Ovary (tissue), 3 donors: ENCODE results near the gene NWD2.

Experiments
- CTCF ChIP-seq, 3 donors: fragments of 450-650 bp in 2 of 3; fragments of 200-600 bp in 1 of 3; IDR thresholded peaks; one replicate each; pipeline versions ENCODE4 v1.5.1 to v1.8.0; 2016 to 2022; ENCODE audit warnings: antibody characterized with exemption in 3 of 3, mild to moderate bottlenecking in 1 of 3
- POLR2A ChIP-seq: fragments of 450-650 bp; IDR thresholded peaks from one replicate; pipeline ENCODE4 v1.6.1; 2017; ENCODE audit warnings: antibody characterized with exemption, mild to moderate bottlenecking, moderate library complexity
- donor health status: DM: no; HTN: no; CAD: no.

- TF ChIP-seq CTCF (IDR thresholded peaks at IDR 0.05), result no peak
- no peak for TF ChIP-seq POLR2A
Observed at GRCh38 chr4:37305984-37306383, 61.4 kb downstream of the NWD2 start.
